ENCODE measurements around the gene U2AF1L4. TPM values are rescaled to one million over a fixed set of nuclear protein-coding genes. Genes with fewer than 3 reads are reported as not detected.

Gene U2AF1L4
- total RNA-seq, 1 experiment from 2014 or later: 12.2 TPM

DNA sequence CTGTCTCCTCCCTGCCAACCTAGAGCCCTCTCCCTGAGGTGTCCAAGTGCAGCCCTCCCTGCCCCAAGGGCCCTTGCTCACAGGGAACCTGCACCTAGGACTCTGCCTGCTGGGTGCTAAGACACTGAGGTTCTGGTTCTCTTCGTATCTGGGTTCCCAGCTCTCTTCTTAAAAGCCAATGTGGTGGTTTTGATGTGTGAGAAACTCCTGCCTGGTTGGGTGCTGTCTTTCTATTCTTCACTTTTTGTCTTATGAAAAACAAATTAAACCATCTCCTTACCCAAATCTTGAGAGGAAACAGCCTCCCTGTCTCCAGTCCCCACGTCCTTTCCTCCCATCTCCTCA is 31.7 kb downstream of the U2AF1L4 start:
- no peak for DNase-seq (ENCODE audit: low read depth)

DNA sequence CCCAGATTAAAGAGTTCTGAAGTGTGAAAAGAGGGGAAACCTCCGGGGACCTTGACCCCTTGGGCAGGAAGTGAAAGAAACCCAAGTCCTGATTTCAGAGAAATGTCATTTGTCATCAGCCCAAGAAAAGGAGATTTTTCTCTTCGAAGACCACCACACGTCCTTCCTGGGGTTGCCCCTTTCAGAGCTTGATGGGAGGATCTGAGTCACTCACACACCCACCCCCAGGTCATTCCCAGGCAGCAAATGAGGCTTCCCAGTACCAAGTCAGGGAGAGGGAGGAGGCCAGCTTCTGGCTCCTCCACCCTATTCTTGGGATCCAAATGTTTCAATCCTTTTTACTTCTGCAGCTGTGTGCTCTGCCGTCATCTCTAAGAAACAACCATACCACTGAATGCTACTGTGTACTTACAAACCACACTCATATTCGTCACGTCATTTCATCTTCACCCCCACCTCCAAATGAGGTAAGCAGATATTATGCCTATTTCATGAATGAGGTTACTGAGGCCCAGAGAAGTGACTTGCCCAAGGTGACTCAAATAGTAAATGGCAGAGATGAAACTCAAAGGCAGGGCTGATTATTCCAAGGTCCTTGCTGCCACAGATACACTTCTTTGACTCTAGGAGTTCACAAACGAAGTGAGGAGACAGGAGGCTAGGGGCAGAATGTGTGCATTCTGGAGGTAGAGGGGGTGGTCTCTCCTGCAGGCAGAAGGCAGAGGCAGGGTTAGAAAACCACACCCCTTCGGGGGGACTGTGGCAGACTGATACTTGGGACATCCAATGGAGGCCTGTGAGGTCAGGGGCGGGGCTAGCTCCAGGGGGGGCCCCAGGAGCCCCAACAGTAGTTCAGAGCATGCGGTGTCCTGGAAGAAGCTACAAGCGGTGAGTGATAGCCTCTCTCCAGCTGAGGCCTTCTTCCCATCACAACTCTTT is 32.4 kb downstream of the U2AF1L4 start:
- no peak for DNase-seq (ENCODE audit: low read depth)

DNA sequence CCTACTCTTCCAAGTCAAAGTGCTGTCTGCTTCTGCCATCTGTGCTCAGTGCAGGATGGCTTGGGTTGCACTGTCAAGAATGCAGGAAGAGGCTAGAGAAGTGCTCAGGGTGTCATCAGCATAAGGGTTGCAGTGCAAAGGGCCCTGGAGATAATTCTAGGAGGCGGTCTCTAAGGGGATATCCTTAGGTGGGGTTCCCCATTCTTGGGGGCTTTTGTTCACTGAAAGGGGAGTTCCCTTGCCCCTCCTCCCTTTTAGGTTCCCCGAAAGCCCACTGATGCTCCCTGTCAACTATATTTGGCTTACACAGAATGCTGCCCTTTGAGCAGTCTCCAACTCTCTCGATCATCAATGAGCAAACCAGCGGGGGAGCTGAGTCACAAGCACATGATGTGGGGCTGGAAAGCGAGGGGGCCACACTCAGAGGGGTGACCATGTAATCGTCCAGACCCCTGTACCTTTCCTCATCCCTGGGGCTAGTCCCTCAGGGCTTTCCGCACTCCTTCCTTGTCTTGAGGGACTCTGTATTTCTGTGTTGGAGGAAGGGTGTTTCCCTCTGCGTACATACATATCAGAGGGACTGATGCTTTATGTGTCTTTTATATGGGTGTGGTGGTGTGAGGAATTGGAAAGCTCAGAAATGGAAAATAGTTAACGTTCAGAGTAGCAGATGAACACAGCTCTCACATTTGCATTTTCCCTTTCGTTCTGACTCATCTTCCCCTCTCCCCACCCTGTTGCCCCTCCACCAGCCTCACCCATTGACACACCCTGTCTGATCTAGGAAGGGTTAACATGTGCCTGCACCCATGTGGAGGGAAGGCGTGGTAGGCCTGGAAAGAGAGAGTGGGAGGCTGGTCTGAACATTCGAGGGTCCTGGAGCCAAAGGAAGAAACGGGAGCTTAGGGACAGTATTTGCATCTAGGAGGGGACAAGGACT is 34.2 kb downstream of the U2AF1L4 start:
- no peak for DNase-seq (ENCODE audit: low read depth)

- no peak for DNase-seq (ENCODE audit: low read depth)
Measured at GRCh38 chr19:35708391-35708790, 36.8 kb downstream of the U2AF1L4 start.

DNA sequence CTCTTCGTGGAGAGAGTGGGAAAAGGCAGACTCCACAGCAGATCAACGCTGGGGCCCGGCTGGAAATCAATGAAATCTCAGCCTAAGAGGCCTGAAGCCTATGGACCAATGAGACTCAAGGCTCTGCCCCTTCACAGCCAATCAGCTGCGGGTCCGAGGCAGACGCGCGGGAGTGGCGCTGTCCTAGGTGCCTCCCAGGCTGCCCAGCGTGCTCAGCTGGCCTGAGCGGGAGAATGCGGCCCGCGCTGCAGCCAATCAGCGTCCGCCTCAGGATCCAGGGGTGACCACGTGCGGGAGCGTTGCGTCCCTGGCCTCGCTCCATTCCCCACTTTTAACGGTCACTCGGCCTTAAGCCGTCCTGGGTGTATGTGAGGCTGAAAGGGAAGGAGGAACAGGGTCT is 41.0 kb downstream of the U2AF1L4 start, which contains the start of gene ZBTB32:
Gene ZBTB32, plus strand, starts transcription at position 341 of the 400 bp plus-strand sequence. CDS start 10,069 bp downstream, outside the sequence.
- DNase-seq (ENCODE audit: low read depth): peak; percentile 40

DNA sequence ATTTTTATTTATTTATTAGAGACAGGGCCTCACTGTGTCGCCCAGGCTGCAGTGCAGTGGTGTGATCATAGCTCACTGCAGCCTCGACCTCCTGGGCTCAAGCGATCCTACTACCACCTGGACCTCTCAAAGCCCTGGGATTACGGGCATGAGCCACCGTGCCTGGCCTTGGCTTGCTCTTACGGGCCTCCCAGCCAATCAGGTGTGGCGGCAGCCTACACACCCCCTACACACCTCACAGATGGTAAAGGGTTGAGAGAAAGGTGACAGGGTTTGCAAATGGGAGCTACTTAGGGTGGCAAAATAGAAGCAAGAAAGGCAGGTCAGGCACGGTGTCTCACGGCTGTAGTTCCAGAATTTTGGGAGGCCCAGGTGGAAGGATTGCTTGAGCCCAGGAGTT is 41.9 kb downstream of the U2AF1L4 start:
- DNase-seq (ENCODE audit: low read depth): no peak

DNA sequence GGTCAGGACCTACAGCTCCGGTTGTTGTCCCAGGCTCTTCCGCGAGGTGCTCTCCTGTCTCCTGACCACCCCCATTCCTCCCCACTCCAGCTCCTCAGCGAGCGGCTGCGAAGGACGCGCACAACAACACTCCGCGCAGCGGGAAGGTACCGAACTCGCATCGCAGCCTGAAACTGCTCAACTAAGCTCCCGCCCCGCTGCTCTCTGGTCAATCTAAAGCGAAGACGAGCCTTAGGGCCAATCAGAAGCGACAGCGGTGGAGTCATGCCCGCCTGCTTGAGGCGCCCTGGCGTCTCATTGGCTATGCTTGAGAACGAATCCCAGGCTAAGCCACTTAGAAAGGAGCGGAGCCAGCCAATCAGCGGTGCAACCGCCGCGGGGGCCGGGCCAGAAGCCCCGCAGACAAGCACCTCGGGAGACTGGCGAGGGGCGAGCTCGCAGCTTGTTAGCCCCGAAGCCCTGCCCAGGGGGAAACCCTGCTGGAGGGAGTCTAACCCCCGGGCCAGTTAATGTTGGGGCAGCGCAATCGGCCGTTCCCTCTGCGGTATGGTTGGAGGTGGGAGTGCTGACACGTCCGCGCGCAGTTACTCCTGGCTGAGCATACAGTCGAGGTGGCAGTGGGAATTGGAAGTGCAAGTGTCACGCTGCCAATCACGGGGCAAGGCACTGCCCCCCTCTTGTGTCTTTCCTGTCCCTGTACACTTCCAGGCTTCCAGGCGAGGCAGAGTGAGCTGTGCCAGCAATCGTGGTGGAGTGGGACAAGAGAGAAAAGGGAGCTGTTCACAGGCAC is 42.8 kb downstream of the U2AF1L4 start:
- DNase-seq (ENCODE audit: low read depth): peak; percentile 95

- DNase-seq (ENCODE audit: low read depth): no peak
Measured at GRCh38 chr19:35696835-35697234, 48.4 kb downstream of the U2AF1L4 start.

GRCh38 chr19:35695895-35696422 is 49.3 kb downstream of the U2AF1L4 start:
- no peak for DNase-seq (ENCODE audit: low read depth)

DNA sequence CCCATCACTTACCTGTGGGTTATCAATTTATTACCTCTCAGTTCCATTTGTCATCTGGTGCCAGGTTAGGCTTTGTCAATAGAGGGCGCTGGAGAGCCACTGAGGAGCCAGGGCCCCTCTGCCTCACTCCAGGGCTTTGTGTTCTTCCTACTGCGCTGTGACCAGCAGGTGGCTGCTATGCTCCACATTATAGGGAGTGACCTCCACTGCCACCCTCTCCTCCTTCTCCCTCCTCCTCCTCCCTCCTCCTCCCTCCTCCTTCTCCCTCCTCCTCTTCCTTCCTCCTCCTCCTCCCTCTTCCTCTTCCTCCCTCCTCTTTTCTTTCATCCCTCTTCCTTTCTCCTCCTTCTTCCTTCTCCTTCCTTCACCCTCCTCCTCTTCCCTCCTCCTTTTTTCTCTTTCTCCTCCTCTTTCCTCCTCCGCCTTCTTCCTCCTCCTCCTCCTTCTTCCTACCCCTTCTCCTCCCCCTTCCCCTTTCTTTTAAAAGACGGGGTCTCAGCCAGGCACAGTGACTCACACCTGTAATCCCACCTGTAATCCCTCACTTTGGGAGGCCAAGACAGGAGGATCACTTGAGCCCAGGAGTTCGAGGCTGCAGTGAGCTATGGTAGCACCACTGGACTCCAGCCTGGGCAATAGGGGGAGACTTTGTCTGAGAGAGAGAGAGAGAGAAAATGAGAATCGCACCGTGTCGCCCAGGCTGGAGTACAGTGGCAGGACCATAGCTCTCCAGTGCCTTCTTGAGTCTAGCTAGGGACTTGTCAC is 51.2 kb downstream of the U2AF1L4 start:
- peak; percentile 83 for DNase-seq (ENCODE audit: low read depth)

- DNase-seq (ENCODE audit: low read depth): no peak
Measured at GRCh38 chr19:35693422-35693821, 51.8 kb downstream of the U2AF1L4 start.

Other genes with a start within 250 kb of the U2AF1L4 start
- gene DMKN, start 231.8 kb downstream of the U2AF1L4 start, total RNA-seq (2014; rRNA removed): 0.29 and 1.1 TPM in 2 replicates
- gene SBSN, start 217.1 kb downstream of the U2AF1L4 start, total RNA-seq (2014; rRNA removed): 0.77 TPM in 1 of 2 replicates, not detected in the other
- not detected in 2 replicates for gene GAPDHS, start 212.0 kb downstream of the U2AF1L4 start, total RNA-seq (2014; rRNA removed)
- 106 and 114 TPM in 2 replicates for gene TMEM147, start 199.8 kb downstream of the U2AF1L4 start, total RNA-seq (2014; rRNA removed)
- not detected in 2 replicates for gene ATP4A, start 181.8 kb downstream of the U2AF1L4 start, total RNA-seq (2014; rRNA removed)
- not detected in 2 replicates for gene PMIS2, start 159.2 kb downstream of the U2AF1L4 start, total RNA-seq (2014; rRNA removed)
- gene HAUS5, start 132.7 kb downstream of the U2AF1L4 start, total RNA-seq (2014; rRNA removed): 17.4 and 21.0 TPM in 2 replicates
- 101 and 103 TPM in 2 replicates for gene RBM42, start 116.4 kb downstream of the U2AF1L4 start, total RNA-seq (2014; rRNA removed)
- 0.46 and 1.5 TPM in 2 replicates for gene ETV2, start 103.7 kb downstream of the U2AF1L4 start, total RNA-seq (2014; rRNA removed)
- 383 and 482 TPM in 2 replicates for gene COX6B1, start 97.1 kb downstream of the U2AF1L4 start, total RNA-seq (2014; rRNA removed)
- gene UPK1A, start 78.9 kb downstream of the U2AF1L4 start, total RNA-seq (2014; rRNA removed): 0.17 TPM in 1 of 2 replicates, not detected in the other
- not detected in 2 replicates for gene ZBTB32, start 40.9 kb downstream of the U2AF1L4 start, total RNA-seq (2014; rRNA removed)
- gene KMT2B, start 27.4 kb downstream of the U2AF1L4 start, total RNA-seq (2014; rRNA removed): 9.8 and 10.8 TPM in 2 replicates
- 5.1 and 11.7 TPM in 2 replicates for gene IGFLR1, start 3.0 kb downstream of the U2AF1L4 start, total RNA-seq (2014; rRNA removed)
- 35.2 and 35.6 TPM in 2 replicates for gene PSENEN, start 233 bp upstream of the U2AF1L4 start, total RNA-seq (2014; rRNA removed)
- gene LIN37, start 3.2 kb upstream of the U2AF1L4 start, total RNA-seq (2014; rRNA removed): 16.9 and 18.7 TPM in 2 replicates
- gene HSPB6, start 11.6 kb upstream of the U2AF1L4 start, total RNA-seq (2014; rRNA removed): 0.29 TPM in 1 of 2 replicates, not detected in the other
- 7.2 and 8.2 TPM in 2 replicates for gene PROSER3, start 12.8 kb upstream of the U2AF1L4 start, total RNA-seq (2014; rRNA removed)
- 6.4 and 6.6 TPM in 2 replicates for gene ARHGAP33, start 30.1 kb upstream of the U2AF1L4 start, total RNA-seq (2014; rRNA removed)
- gene PRODH2, start 67.4 kb upstream of the U2AF1L4 start, total RNA-seq (2014; rRNA removed): not detected in 2 replicates
- not detected in 2 replicates for gene NPHS1, start 107.1 kb upstream of the U2AF1L4 start, total RNA-seq (2014; rRNA removed)
- not detected in 2 replicates for gene KIRREL2, start 111.5 kb upstream of the U2AF1L4 start, total RNA-seq (2014; rRNA removed)
- 38.3 and 47.1 TPM in 2 replicates for gene APLP1, start 123.2 kb upstream of the U2AF1L4 start, total RNA-seq (2014; rRNA removed)
- gene NFKBID, start 155.1 kb upstream of the U2AF1L4 start, total RNA-seq (2014; rRNA removed): 2.8 and 3.3 TPM in 2 replicates
- gene HCST, start 157.1 kb upstream of the U2AF1L4 start, total RNA-seq (2014; rRNA removed): not detected in 2 replicates
- gene TYROBP, start 162.9 kb upstream of the U2AF1L4 start, total RNA-seq (2014; rRNA removed): not detected in 2 replicates
- gene LRFN3, start 191.0 kb upstream of the U2AF1L4 start, total RNA-seq (2014; rRNA removed): 6.5 and 8.3 TPM in 2 replicates
- 24.7 and 28.6 TPM in 2 replicates for gene SDHAF1, start 249.8 kb upstream of the U2AF1L4 start, total RNA-seq (2014; rRNA removed)

All from LHCN-M2 (cell line).